ENCODE measurements around the gene RNASE12.

Gene RNASE12

GRCh38 chr14:20618271-20618749, 27.1 kb upstream of the RNASE12 start:
- no peak overlapping the region for H3K4me3 ChIP-seq (ENCODE audit: severe bottlenecking)
- no peak for TF ChIP-seq CTCF (IDR thresholded peaks at IDR 0.05; ENCODE audit: poor library complexity, severe bottlenecking)
- DNase-seq (ENCODE audit: low spot score), result no peak
- H3K9me3 ChIP-seq (ENCODE audit: severe bottlenecking), result no peaks in the 10 kb centered on the region
- ATAC-seq (ENCODE audit: low read depth), result no peak
- H3K27ac ChIP-seq (ENCODE audit: poor library complexity, severe bottlenecking), result no peak overlapping the region
- H3K36me3 ChIP-seq (ENCODE audit: low read depth), result no peaks in the 10 kb centered on the region
- H3K27me3 ChIP-seq (ENCODE audit: insufficient read depth, poor library complexity, severe bottlenecking), result no peaks in the 10 kb centered on the region
- H3K4me1 ChIP-seq (ENCODE audit: insufficient read depth, poor library complexity, severe bottlenecking), result peaks cover 12% of the 10 kb centered on the region

- no peak for ATAC-seq (ENCODE audit: low read depth)
- Histone ChIP-seq H3K4me3 (ENCODE audit: severe bottlenecking) (no peak overlapping the region), H3K9me3 (ENCODE audit: severe bottlenecking) (no peaks in the 10 kb centered on the region), H3K27ac (ENCODE audit: poor library complexity, severe bottlenecking) (no peak overlapping the region), H3K4me1 (ENCODE audit: insufficient read depth, poor library complexity, severe bottlenecking) (peaks cover 12% of the 10 kb centered on the region), H3K36me3 (ENCODE audit: low read depth) (no peaks in the 10 kb centered on the region), H3K27me3 (ENCODE audit: insufficient read depth, poor library complexity, severe bottlenecking) (no peaks in the 10 kb centered on the region)
- TF ChIP-seq CTCF (IDR thresholded peaks at IDR 0.05; ENCODE audit: poor library complexity, severe bottlenecking), result no peak
- no peak for DNase-seq (ENCODE audit: low spot score)
These were observed 26.2 kb upstream of the RNASE12 start for GRCh38 chr14:20617138-20618003.

GRCh38 chr14:20615996-20616395, 24.8 kb upstream of the RNASE12 start:
- ATAC-seq (ENCODE audit: low read depth), result no peak
- TF ChIP-seq CTCF (IDR thresholded peaks at IDR 0.05; ENCODE audit: poor library complexity, severe bottlenecking), result no peak
- DNase-seq (ENCODE audit: low spot score), result no peak

GRCh38 chr14:20614038-20614840, 23.1 kb upstream of the RNASE12 start:
- no peaks in the 10 kb centered on the region for H3K27me3 ChIP-seq (ENCODE audit: insufficient read depth, poor library complexity, severe bottlenecking)
- ATAC-seq (ENCODE audit: low read depth), result peak; percentile 19
- DNase-seq (ENCODE audit: low spot score), result peak; percentile 54
- H3K4me3 ChIP-seq (ENCODE audit: severe bottlenecking), result peak overlapping the region; percentile 52
- H3K4me1 ChIP-seq (ENCODE audit: insufficient read depth, poor library complexity, severe bottlenecking), result peaks cover 12% of the 10 kb centered on the region
- no peaks in the 10 kb centered on the region for H3K36me3 ChIP-seq (ENCODE audit: low read depth)
- peak overlapping the region; percentile 71 for H3K27ac ChIP-seq (ENCODE audit: poor library complexity, severe bottlenecking)
- TF ChIP-seq CTCF (IDR thresholded peaks at IDR 0.05; ENCODE audit: poor library complexity, severe bottlenecking), result no peak
- H3K9me3 ChIP-seq (ENCODE audit: severe bottlenecking), result no peaks in the 10 kb centered on the region

More at GRCh38 chr14:20615996-20616395, 24.8 kb upstream of the RNASE12 start:
- Histone ChIP-seq H3K4me3 (ENCODE audit: severe bottlenecking) (no peak overlapping the region), H3K27ac (ENCODE audit: poor library complexity, severe bottlenecking) (no peak overlapping the region), H3K9me3 (ENCODE audit: severe bottlenecking) (no peaks in the 10 kb centered on the region), H3K36me3 (ENCODE audit: low read depth) (no peaks in the 10 kb centered on the region), H3K27me3 (ENCODE audit: insufficient read depth, poor library complexity, severe bottlenecking) (no peaks in the 10 kb centered on the region), H3K4me1 (ENCODE audit: insufficient read depth, poor library complexity, severe bottlenecking) (peaks cover 12% of the 10 kb centered on the region)
